GM23338 (cell line): ENCODE results near the gene FGFBP1. TPM values are rescaled to one million over a fixed set of nuclear protein-coding genes. Genes with fewer than 3 reads are reported as not detected.
A peak's percentile ranks its signal among the peaks of the same experiment; 100 is the strongest.

Source experiments
- ATAC-seq: fragments of 200-7000 bp; cut with Tn5 transposase; 3 replicates; pipeline ENCODE4 v1.9.1; 2020
- DNase-seq: peaks from one replicate; pipeline ENCODE4 v3.0.0-alpha.2; 2015; ENCODE audit warnings: low spot score
- H2AFZ ChIP-seq: fragments of 200-600 bp; sonication (generic); 2 replicates; pipeline ENCODE4 v1.8.0; 2016; ENCODE audit warnings: antibody characterized with exemption, mild to moderate bottlenecking, moderate library complexity
- H3F3A ChIP-seq: fragments of 200-600 bp; sonication (generic); replicated peaks from 2 replicates; pipeline ENCODE4 v1.8.0; 2017; ENCODE audit warnings: antibody characterized with exemption, mixed run types, low read depth
- H3K27ac ChIP-seq: fragments of 200-600 bp; sonication (generic); 2 replicates; pipeline ENCODE4 v1.6.1; 2016; ENCODE audit warnings: low read depth
- H3K27me3 ChIP-seq: fragments of 200-600 bp; sonication (generic); 2 replicates; pipeline ENCODE4 v1.8.0; 2016; ENCODE audit warnings: mild to moderate bottlenecking, mixed run types, moderate library complexity; ENCODE audit not compliant: insufficient read depth
- H3K36me3 ChIP-seq: fragments of 200-600 bp; sonication (generic); 2 replicates; pipeline ENCODE4 v1.8.0; 2016; ENCODE audit warnings: mild to moderate bottlenecking; ENCODE audit not compliant: insufficient read depth
- H3K4me1 ChIP-seq: fragments of 200-600 bp; sonication (generic); 2 replicates; pipeline ENCODE4 v1.8.0; 2016; ENCODE audit warnings: mild to moderate bottlenecking, moderate library complexity; ENCODE audit not compliant: insufficient read depth
- H3K4me2 ChIP-seq: fragments of 200-600 bp; sonication (generic); 2 replicates; pipeline ENCODE4 v1.7.1; 2017; ENCODE audit warnings: mixed run types
- H3K4me3 ChIP-seq: fragments of 200-600 bp; sonication (generic); 2 replicates; pipeline ENCODE4 v1.6.1; 2016; ENCODE audit warnings: mixed run types
- H3K79me2 ChIP-seq: fragments of 200-600 bp; sonication (generic); replicated peaks from 2 replicates; pipeline ENCODE4 v1.8.0; 2017; ENCODE audit warnings: mild to moderate bottlenecking; ENCODE audit not compliant: insufficient read depth
- H3K9me2 ChIP-seq: fragments of 200-600 bp; sonication (generic); 2 replicates; pipeline ENCODE4 v1.8.0; 2017; ENCODE audit not compliant: insufficient read depth
- H4K20me1 ChIP-seq: fragments of 200-600 bp; sonication (generic); replicated peaks from 2 replicates; pipeline ENCODE4 v1.8.0; 2017; ENCODE audit warnings: mild to moderate bottlenecking; ENCODE audit not compliant: insufficient read depth
- H3K27ac Mint-ChIP-seq: 2 replicates; pipeline ENCODE4 v1.8.0; 2020; ENCODE audit warnings: inconsistent platforms, mild to moderate bottlenecking, moderate library complexity, mixed read lengths
- H3K27me3 Mint-ChIP-seq: 3 replicates; pipeline ENCODE4 v1.8.0; 2022; ENCODE audit warnings: low read depth, mild to moderate bottlenecking, moderate library complexity, mixed read lengths, inconsistent platforms; ENCODE audit not compliant: insufficient read depth, poor library complexity
- H3K36me3 Mint-ChIP-seq: 3 replicates; pipeline ENCODE4 v1.8.0; 2021; ENCODE audit warnings: low read depth, mild to moderate bottlenecking, inconsistent platforms, moderate library complexity, mixed read lengths
- H3K4me1 Mint-ChIP-seq: 3 replicates; pipeline ENCODE4 v1.8.0; 2020; ENCODE audit warnings: mild to moderate bottlenecking, inconsistent platforms, mixed read lengths
- H3K4me3 Mint-ChIP-seq: 3 replicates; pipeline ENCODE4 v1.8.0; 2021; ENCODE audit warnings: moderate library complexity, mild to moderate bottlenecking, inconsistent platforms, mixed read lengths
- H3K9me3 Mint-ChIP-seq: 3 replicates; pipeline ENCODE4 v1.8.0; 2020; ENCODE audit warnings: moderate library complexity, mild to moderate bottlenecking, inconsistent platforms, mixed read lengths
- CREB1 ChIP-seq: fragments of 250-450 bp; sonication (Bioruptor Pico); IDR thresholded peaks from 2 replicates; pipeline ENCODE4 v1.5.0; 2020; ENCODE audit warnings: low read depth, mild to moderate bottlenecking, moderate library complexity
- EZH2phosphoT487 ChIP-seq: fragments of 200-600 bp; sonication (generic); IDR thresholded peaks from one replicate; pipeline ENCODE4 v1.8.1; 2018; ENCODE audit warnings: antibody characterized with exemption; ENCODE audit not compliant: unreplicated experiment
- POLR2AphosphoS5 ChIP-seq: IDR thresholded peaks from 2 replicates; pipeline ENCODE4 v1.6.1; 2016; ENCODE audit warnings: antibody characterized with exemption, low read depth
- REST ChIP-seq: IDR thresholded peaks from one replicate; pipeline ENCODE4 v1.6.1; 2018; ENCODE audit warnings: antibody characterized with exemption; ENCODE audit not compliant: unreplicated experiment
- ZNF331 ChIP-seq: fragments of 250-450 bp; sonication (Bioruptor Pico); IDR thresholded peaks from 2 replicates; pipeline ENCODE4 v1.5.0; 2020; ENCODE audit warnings: low read depth, mild to moderate bottlenecking, moderate library complexity
- ZNF462 ChIP-seq: fragments of 250-450 bp; sonication (Bioruptor Pico); IDR thresholded peaks from 2 replicates; pipeline ENCODE4 v1.5.0; 2020; ENCODE audit warnings: mild to moderate bottlenecking, moderate library complexity
- polyA plus RNA-seq: library from polyadenylated mRNA; unstranded; fragments of >200 nt; fragmentation: Nextera tagmentation; extraction: Ambion mirVana; gene quantifications from 2 replicates; pipeline ENCODE4 v1.2.1, GENCODE V29; 2016
- total RNA-seq: library from RNA; depleted of rRNA; stranded (reverse); fragments of >200 nt; shearing (Covaris generic); gene quantifications from 2 replicates; pipeline ENCODE4 v1.2.3, GENCODE V29; 2014

The FGFBP1 gene
- total and polyA plus RNA-seq, 2 experiments from 2014 or later = 0.15 TPM; not detected in 1

- H4K20me1 ChIP-seq = no peaks in the 10 kb centered on the region
- Mint-ChIP-seq H3K27me3 (no peaks in the 10 kb centered on the region), H3K36me3 (no peaks in the 10 kb centered on the region), H3K27ac (no peak overlapping the region), H3K4me1 (peaks cover 7% of the 10 kb centered on the region), H3K4me3 (no peak overlapping the region), H3K9me3 (no peaks in the 10 kb centered on the region)
- peak overlapping the region; percentile 12; the same call in 1 of the 2 replicates for H2AFZ ChIP-seq
- no peaks in the 10 kb centered on the region for H3K36me3 ChIP-seq
- DNase-seq (no peak), ATAC-seq (no peak)
- H3F3A ChIP-seq = no peaks in the 10 kb centered on the region
- H3K4me1 ChIP-seq = 0 out of 2 replicates have a peak, but pooled peaks cover 6% of the 10 kb centered on the region
- no peak overlapping the region for H3K4me3 ChIP-seq
- TF ChIP-seq POLR2AphosphoS5 (no peak), ZNF331 (CRISPR knock-in tag) (no peak)
- no peak overlapping the region for H3K27ac ChIP-seq
- H3K9me2 ChIP-seq = peaks cover 23% of the 10 kb centered on the region
- no peaks in the 10 kb centered on the region for H3K27me3 ChIP-seq
- H3K4me2 ChIP-seq = no peak overlapping the region
- H3K79me2 ChIP-seq = no peaks in the 10 kb centered on the region
Observed at GRCh38 chr4:15894393-15894792, 44.1 kb downstream of the FGFBP1 start.

- Histone ChIP-seq H2AFZ (peak overlapping the region; percentile 12; the same call in 1 of the 2 replicates), H3K79me2 (no peaks in the 10 kb centered on the region), H4K20me1 (no peaks in the 10 kb centered on the region), H3K27me3 (no peaks in the 10 kb centered on the region), H3K36me3 (no peaks in the 10 kb centered on the region), H3K4me1 (0 out of 2 replicates have a peak, but pooled peaks cover 6% of the 10 kb centered on the region), H3F3A (no peaks in the 10 kb centered on the region), H3K4me2 (no peak overlapping the region), H3K9me2 (peaks cover 22% of the 10 kb centered on the region), H3K4me3 (no peak overlapping the region), H3K27ac (no peak overlapping the region)
- DNase-seq (no peak), ATAC-seq (no peak)
- H3K4me1 Mint-ChIP-seq = peaks cover 7% of the 10 kb centered on the region
- TF ChIP-seq REST (no peak), EZH2phosphoT487 (no peak), CREB1 (CRISPR knock-in tag) (no peak), POLR2AphosphoS5 (no peak)
- H3K36me3 Mint-ChIP-seq = no peaks in the 10 kb centered on the region
- H3K9me3 Mint-ChIP-seq = no peaks in the 10 kb centered on the region
- H3K27ac Mint-ChIP-seq = no peak overlapping the region
- H3K4me3 Mint-ChIP-seq = no peak overlapping the region
- no peaks in the 10 kb centered on the region for H3K27me3 Mint-ChIP-seq
Observed at GRCh38 chr4:15893962-15894361, 44.6 kb downstream of the FGFBP1 start.

GRCh38 chr4:15891312-15891711 is 47.2 kb downstream of the FGFBP1 start:
- Mint-ChIP-seq H3K27me3 (peaks cover 2% of the 10 kb centered on the region), H3K9me3 (no peaks in the 10 kb centered on the region), H3K36me3 (no peaks in the 10 kb centered on the region), H3K4me1 (peaks cover 7% of the 10 kb centered on the region), H3K27ac (no peak overlapping the region), H3K4me3 (no peak overlapping the region)
- Histone ChIP-seq H3K4me2 (no peak overlapping the region), H2AFZ (peak overlapping the region; percentile 83), H3K79me2 (no peaks in the 10 kb centered on the region), H4K20me1 (no peaks in the 10 kb centered on the region), H3F3A (no peaks in the 10 kb centered on the region), H3K27me3 (no peaks in the 10 kb centered on the region), H3K36me3 (no peaks in the 10 kb centered on the region), H3K4me3 (no peak overlapping the region), H3K4me1 (0 out of 2 replicates have a peak, but pooled peaks cover 6% of the 10 kb centered on the region), H3K9me2 (peaks cover 12% of the 10 kb centered on the region), H3K27ac (no peak overlapping the region)
- DNase-seq (no peak), ATAC-seq (no peak)
- TF ChIP-seq ZNF462 (CRISPR knock-in tag) = no peak
